GM19467 (cell line): ENCODE results near the gene ELK3.

Experiments used
- ATAC-seq: cut with Tn5 transposase; IDR thresholded peaks from one replicate; pipeline ENCODE4 v1.9.1; 2021; ENCODE audit warnings: mild to moderate bottlenecking, moderate library complexity; ENCODE audit not compliant: unreplicated experiment

Gene ELK3

GRCh38 chr12:96211988-96212387 is 17.8 kb downstream of the ELK3 start:
- ATAC-seq: no peak

GRCh38 chr12:96212456-96213375 is 18.5 kb downstream of the ELK3 start:
- no peak for ATAC-seq

- ATAC-seq: no peak
These were observed 19.7 kb downstream of the ELK3 start for GRCh38 chr12:96213869-96214268.

- no peak for ATAC-seq
These were observed 21.7 kb downstream of the ELK3 start for GRCh38 chr12:96215919-96216273.

GRCh38 chr12:96218989-96219678 is 25.0 kb downstream of the ELK3 start:
- no peak for ATAC-seq

GRCh38 chr12:96219700-96220206 is 25.6 kb downstream of the ELK3 start:
- ATAC-seq: no peak

GRCh38 chr12:96220902-96221301 is 26.7 kb downstream of the ELK3 start:
- no peak for ATAC-seq

- no peak for ATAC-seq
These were observed 27.2 kb downstream of the ELK3 start for GRCh38 chr12:96221391-96221790.

- ATAC-seq: no peak
These were observed 29.4 kb downstream of the ELK3 start for GRCh38 chr12:96223411-96224218.

GRCh38 chr12:96224219-96224615 is 30.0 kb downstream of the ELK3 start:
- ATAC-seq: no peak

GRCh38 chr12:96225044-96225855 is 31.1 kb downstream of the ELK3 start:
- ATAC-seq: no peak

GRCh38 chr12:96225994-96226399 is 31.8 kb downstream of the ELK3 start:
- ATAC-seq: no peak

- no peak for ATAC-seq
These were observed 32.2 kb downstream of the ELK3 start for GRCh38 chr12:96226401-96226800.

GRCh38 chr12:96226801-96227348 is 32.7 kb downstream of the ELK3 start:
- ATAC-seq: no peak

- ATAC-seq: no peak
These were observed 33.4 kb downstream of the ELK3 start for GRCh38 chr12:96227365-96228106.

GRCh38 chr12:96228566-96229248 is 34.5 kb downstream of the ELK3 start:
- no peak for ATAC-seq

GRCh38 chr12:96230646-96231045 is 36.5 kb downstream of the ELK3 start:
- no peak for ATAC-seq

- no peak for ATAC-seq
These were observed 39.0 kb downstream of the ELK3 start for GRCh38 chr12:96233168-96233567.

GRCh38 chr12:96233939-96234461 is 39.8 kb downstream of the ELK3 start:
- ATAC-seq: no peak
